GM13976 (cell line): ENCODE results near the gene PCDHB2.
"Not testable (repeated sequence)": the region's sequence is repeated elsewhere in the genome, so short reads cannot be mapped to it uniquely, and the experiment has no call there.

Experiments
- DNase-seq: peaks from one replicate; pipeline ENCODE4 v3.0.0; 2012; ENCODE audit warnings: low spot score
- in situ Hi-C: fragments of 300-500 bp; cut with MboI; formaldehyde crosslinking; loops from one replicate; pipeline ENCODE4 v1.12.0; 2022; ENCODE audit warnings: low sequenced_read_pairs, mixed read lengths, inconsistent platforms; ENCODE audit not compliant: unreplicated experiment
- TF ChIP-seq, protein P1 (sequence below): IDR thresholded peaks from 2 replicates; pipeline ENCODE4 v1.5.1; 2012; ENCODE audit warnings: borderline replicate concordance, mild to moderate bottlenecking; ENCODE audit not compliant: insufficient read depth; ENCODE audit errors: extremely low read depth, missing control alignments, control extremely low read depth

Gene PCDHB2

DNA sequence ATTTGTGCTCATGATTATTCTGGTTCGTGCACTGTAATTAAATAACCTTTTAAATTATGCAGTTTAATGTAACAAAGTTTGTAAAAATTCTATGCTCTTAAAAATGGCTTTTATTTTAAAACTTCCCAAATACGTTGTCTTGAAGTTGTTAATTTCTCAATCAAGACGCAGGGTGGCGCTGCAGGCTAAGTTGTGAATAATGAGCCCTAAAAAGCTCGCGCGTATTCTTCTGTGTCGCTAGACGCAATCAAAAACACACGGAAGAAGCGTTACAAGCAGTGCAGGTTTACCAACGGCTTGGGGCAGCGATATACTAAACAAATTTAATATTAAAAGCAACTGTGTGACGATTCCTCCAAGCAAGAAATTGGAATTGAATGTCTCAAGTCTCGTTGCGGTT is 27.1 kb downstream of the PCDHB2 start, which contains the start of gene PCDHB4:
PCDHB4 (plus strand) TSS at position 256 of the 400 bp plus-strand sequence. CDS start 181 bp downstream, outside the sequence.
- DNase-seq = no peak
- in situ Hi-C loops = no loop called here
- TF ChIP-seq, protein P1, sequence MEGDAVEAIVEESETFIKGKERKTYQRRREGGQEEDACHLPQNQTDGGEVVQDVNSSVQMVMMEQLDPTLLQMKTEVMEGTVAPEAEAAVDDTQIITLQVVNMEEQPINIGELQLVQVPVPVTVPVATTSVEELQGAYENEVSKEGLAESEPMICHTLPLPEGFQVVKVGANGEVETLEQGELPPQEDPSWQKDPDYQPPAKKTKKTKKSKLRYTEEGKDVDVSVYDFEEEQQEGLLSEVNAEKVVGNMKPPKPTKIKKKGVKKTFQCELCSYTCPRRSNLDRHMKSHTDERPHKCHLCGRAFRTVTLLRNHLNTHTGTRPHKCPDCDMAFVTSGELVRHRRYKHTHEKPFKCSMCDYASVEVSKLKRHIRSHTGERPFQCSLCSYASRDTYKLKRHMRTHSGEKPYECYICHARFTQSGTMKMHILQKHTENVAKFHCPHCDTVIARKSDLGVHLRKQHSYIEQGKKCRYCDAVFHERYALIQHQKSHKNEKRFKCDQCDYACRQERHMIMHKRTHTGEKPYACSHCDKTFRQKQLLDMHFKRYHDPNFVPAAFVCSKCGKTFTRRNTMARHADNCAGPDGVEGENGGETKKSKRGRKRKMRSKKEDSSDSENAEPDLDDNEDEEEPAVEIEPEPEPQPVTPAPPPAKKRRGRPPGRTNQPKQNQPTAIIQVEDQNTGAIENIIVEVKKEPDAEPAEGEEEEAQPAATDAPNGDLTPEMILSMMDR = no peak

DNA sequence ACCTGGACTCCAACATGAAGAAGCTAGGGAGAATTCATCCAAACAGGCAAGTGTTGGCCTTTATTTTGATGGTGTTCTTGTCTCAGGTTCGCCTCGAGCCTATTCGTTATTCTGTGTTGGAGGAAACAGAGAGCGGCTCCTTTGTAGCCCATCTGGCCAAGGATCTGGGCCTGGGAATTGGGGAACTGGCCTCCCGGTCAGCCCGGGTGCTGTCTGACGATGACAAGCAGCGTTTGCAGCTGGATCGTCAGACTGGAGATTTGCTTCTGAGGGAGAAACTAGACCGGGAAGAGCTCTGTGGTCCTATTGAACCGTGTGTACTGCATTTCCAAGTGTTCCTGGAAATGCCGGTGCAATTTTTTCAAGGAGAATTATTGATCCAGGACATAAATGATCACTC is 27.6 kb downstream of the PCDHB2 start:
- TF ChIP-seq, protein P1 = no peak
- DNase-seq = no peak
- in situ Hi-C loops = no loop called here

DNA sequence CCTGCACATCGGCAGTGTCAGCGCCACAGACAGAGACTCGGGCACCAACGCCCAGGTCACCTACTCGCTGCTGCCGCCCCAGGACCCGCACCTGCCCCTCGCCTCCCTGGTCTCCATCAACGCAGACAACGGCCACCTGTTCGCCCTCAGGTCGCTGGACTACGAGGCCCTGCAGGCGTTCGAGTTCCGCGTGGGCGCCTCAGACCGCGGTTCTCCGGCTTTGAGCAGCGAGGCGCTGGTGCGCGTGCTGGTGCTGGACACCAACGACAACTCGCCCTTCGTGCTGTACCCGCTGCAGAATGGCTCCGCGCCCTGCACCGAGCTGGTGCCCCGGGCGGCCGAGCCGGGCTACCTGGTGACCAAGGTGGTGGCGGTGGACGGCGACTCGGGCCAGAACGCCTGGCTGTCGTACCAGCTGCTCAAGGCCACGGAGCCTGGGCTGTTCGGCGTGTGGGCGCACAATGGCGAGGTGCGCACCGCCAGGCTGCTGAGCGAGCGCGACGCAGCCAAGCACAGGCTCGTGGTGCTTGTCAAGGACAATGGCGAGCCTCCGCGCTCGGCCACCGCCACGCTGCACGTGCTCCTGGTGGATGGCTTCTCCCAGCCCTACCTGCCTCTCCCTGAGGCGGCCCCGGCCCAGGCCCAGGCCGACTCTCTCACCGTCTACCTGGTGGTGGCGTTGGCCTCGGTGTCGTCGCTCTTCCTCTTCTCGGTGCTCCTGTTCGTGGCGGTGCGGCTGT is 29.2 kb downstream of the PCDHB2 start:
- in situ Hi-C loops, DNase-seq: not testable (repeated sequence)

DNA sequence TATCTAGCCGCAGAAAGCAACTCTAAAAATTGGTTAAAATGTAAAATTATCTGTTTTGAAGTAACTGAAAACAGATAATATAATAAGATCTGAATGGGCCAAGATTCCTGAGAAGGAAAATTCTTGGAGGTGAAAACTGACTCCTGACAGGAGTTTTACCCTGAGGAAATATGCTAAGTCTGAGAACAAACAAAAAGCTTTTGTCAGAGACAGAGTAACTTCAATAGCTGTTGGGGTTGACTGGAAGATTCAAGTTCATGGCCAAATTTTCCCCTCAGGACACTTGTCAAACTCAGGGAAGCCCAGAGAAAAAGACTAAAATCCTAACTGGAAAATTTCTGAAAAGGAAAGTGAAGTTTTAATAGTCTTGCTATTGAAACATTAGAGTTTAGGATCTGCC is 32.9 kb downstream of the PCDHB2 start:
- DNase-seq = no peak
- in situ Hi-C loops = no loop called here
- TF ChIP-seq, protein P1 = no peak

DNA sequence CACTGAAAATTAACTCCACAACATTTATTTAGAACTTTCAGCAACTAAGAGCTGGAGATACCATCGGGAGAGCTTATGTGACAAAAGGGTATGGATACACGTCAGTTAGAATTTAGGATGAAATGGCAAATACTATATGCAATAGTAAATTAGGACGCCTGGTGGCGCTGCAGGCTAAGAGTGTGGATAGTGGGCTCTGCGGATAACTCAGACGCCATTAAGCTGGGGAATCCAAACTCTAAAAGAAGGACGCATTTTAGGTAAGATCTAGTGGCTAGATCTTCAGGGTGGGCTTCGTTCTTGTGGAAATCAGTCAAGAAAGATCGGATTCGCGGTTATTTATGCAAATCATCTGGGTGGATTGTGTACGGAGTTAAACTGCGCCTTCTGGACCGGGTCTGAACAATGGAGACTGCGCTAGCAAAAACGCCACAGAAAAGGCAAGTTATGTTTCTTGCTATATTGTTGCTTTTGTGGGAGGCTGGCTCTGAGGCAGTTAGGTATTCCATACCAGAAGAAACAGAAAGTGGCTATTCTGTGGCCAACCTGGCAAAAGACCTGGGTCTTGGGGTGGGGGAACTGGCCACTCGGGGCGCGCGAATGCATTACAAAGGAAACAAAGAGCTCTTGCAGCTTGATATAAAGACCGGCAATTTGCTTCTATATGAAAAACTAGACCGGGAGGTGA is 40.8 kb downstream of the PCDHB2 start, which contains the start of gene PCDHB5:
PCDHB5 (plus strand) TSS at position 177 of the 688 bp plus-strand sequence; CDS start at position 406, 229 bp downstream.
- DNase-seq = no peak
- in situ Hi-C loops = no loop called here
- TF ChIP-seq, protein P1 = no peak

DNA sequence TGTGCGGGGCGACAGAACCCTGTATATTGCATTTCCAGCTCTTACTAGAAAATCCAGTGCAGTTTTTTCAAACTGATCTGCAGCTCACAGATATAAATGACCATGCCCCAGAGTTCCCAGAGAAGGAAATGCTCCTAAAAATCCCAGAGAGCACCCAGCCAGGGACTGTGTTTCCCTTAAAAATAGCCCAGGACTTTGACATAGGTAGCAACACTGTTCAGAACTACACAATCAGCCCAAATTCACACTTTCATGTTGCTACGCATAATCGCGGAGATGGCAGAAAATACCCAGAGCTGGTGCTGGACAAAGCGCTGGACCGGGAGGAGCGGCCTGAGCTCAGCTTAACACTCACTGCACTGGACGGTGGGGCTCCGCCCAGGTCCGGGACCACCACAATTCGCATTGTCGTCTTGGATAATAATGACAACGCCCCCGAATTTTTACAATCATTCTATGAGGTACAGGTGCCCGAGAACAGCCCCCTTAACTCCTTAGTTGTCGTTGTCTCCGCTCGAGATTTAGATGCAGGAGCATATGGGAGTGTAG is 41.4 kb downstream of the PCDHB2 start:
- no peak for DNase-seq
- in situ Hi-C loops = no loop called here
- TF ChIP-seq, protein P1 = no peak

DNA sequence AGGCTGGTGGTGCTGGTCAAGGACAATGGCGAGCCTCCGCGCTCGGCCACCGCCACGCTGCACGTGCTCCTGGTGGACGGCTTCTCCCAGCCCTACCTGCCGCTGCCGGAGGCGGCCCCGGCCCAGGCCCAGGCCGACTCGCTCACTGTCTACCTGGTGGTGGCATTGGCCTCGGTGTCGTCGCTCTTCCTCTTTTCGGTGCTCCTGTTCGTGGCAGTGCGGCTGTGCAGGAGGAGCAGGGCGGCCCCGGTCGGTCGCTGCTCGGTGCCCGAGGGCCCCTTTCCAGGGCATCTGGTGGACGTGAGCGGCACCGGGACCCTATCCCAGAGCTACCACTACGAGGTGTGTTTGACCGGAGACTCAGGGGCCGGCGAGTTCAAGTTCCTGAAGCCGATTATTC is 42.9 kb downstream of the PCDHB2 start:
- in situ Hi-C loops, DNase-seq: not testable (repeated sequence)
